HepG2 (cell line): ENCODE results near the gene SEC14L2. TPM values are rescaled to one million over a fixed set of nuclear protein-coding genes. Genes with fewer than 3 reads are reported as not detected.

ENCODE experiments used
- ATF3 ChIP-seq: sonication (generic); formaldehyde crosslinking; IDR thresholded peaks from 2 replicates; pipeline ENCODE4 v1.4.0; 2020; ENCODE audit warnings: missing genetic modification reagents
- E2F1 ChIP-seq: sonication (generic); formaldehyde crosslinking; IDR thresholded peaks from 2 replicates; pipeline ENCODE4 v1.5.0; 2020; ENCODE audit warnings: missing genetic modification reagents
- ISX ChIP-seq: sonication (generic); formaldehyde crosslinking; conservative IDR thresholded peaks from 2 replicates; pipeline ENCODE4 v1.5.0; 2020; ENCODE audit warnings: missing genetic modification reagents
- MEIS2 ChIP-seq: sonication (generic); formaldehyde crosslinking; IDR thresholded peaks from 2 replicates; pipeline ENCODE4 v1.9.0; 2021; ENCODE audit warnings: mild to moderate bottlenecking, missing genetic modification reagents
- ONECUT2 ChIP-seq: sonication (generic); formaldehyde crosslinking; IDR thresholded peaks from 2 replicates; pipeline ENCODE4 v1.4.0; 2020; ENCODE audit warnings: missing genetic modification reagents
- POLR2A ChIP-seq, 2 experiments: IDR thresholded peaks; 2 replicates each; pipeline ENCODE4 v1.6.1; 2011; ENCODE audit warnings: low read depth in 2 of 2, low read length in 2 of 2, mild to moderate bottlenecking in 1 of 2, moderate library complexity in 1 of 2; ENCODE audit not compliant: insufficient read depth in 1 of 2
- PRDM4 ChIP-seq: sonication (generic); formaldehyde crosslinking; IDR thresholded peaks from 2 replicates; pipeline ENCODE4 v1.9.0; 2021; ENCODE audit warnings: missing genetic modification reagents, borderline replicate concordance
- RAD51 ChIP-seq: fragments of 450-650 bp; IDR thresholded peaks from 2 replicates; pipeline ENCODE4 v1.6.1; 2016; ENCODE audit warnings: borderline replicate concordance
- SALL2 ChIP-seq: sonication (generic); formaldehyde crosslinking; IDR thresholded peaks from 2 replicates; pipeline ENCODE4 v1.8.1; 2023; ENCODE audit warnings: mild to moderate bottlenecking, missing genetic modification reagents, inconsistent platforms
- SMARCE1 ChIP-seq: fragments of 450-650 bp; IDR thresholded peaks from 2 replicates; pipeline ENCODE4 v1.6.1; 2017; ENCODE audit warnings: borderline replicate concordance
- SPEN ChIP-seq: sonication (generic); formaldehyde crosslinking; IDR thresholded peaks from 2 replicates; pipeline ENCODE4 v1.5.1; 2020; ENCODE audit warnings: low read depth, mild to moderate bottlenecking, missing genetic modification reagents
- TCF7L2 ChIP-seq: IDR thresholded peaks from 2 replicates; pipeline ENCODE4 v1.6.1; 2011; ENCODE audit warnings: mild to moderate bottlenecking, low read depth, low read length, moderate library complexity
- TGIF2 ChIP-seq: IDR thresholded peaks from 2 replicates; pipeline ENCODE4 v1.6.1; 2016; ENCODE audit warnings: control low read depth, missing compliant biosample characterization
- THRA ChIP-seq: sonication (generic); formaldehyde crosslinking; IDR thresholded peaks from 2 replicates; pipeline ENCODE4 v1.4.0; 2020; ENCODE audit warnings: missing genetic modification reagents, borderline replicate concordance
- ZFP36L2 ChIP-seq: sonication (generic); formaldehyde crosslinking; IDR thresholded peaks from 2 replicates; pipeline ENCODE4 v1.4.0; 2020; ENCODE audit warnings: missing genetic modification reagents
- ZFY ChIP-seq: sonication (generic); formaldehyde crosslinking; IDR thresholded peaks from 2 replicates; pipeline ENCODE4 v1.4.0; 2020; ENCODE audit warnings: missing genetic modification reagents
- ZMAT3 ChIP-seq: sonication (generic); formaldehyde crosslinking; conservative IDR thresholded peaks from 2 replicates; pipeline ENCODE4 v1.7.0; 2021; ENCODE audit warnings: missing genetic modification reagents
- ZNF160 ChIP-seq: sonication (generic); formaldehyde crosslinking; IDR thresholded peaks from 2 replicates; pipeline ENCODE4 v1.8.0; 2022; ENCODE audit warnings: mild to moderate bottlenecking, inconsistent platforms, missing genetic modification reagents
- ZNF496 ChIP-seq: sonication (generic); formaldehyde crosslinking; IDR thresholded peaks from 2 replicates; pipeline ENCODE4 v1.8.1; 2023; ENCODE audit warnings: mild to moderate bottlenecking, moderate library complexity, missing genetic modification reagents; ENCODE audit not compliant: insufficient replicate concordance
- ZNF563 ChIP-seq: sonication (generic); formaldehyde crosslinking; IDR thresholded peaks from 2 replicates; pipeline ENCODE4 v1.8.0; 2022; ENCODE audit warnings: mild to moderate bottlenecking, moderate library complexity, missing genetic modification reagents
- ZNF670 ChIP-seq: sonication (generic); formaldehyde crosslinking; IDR thresholded peaks from 2 replicates; pipeline ENCODE4 v1.8.0; 2022; ENCODE audit warnings: mild to moderate bottlenecking, missing genetic modification reagents, borderline replicate concordance
- ZNF775 ChIP-seq: sonication (generic); formaldehyde crosslinking; IDR thresholded peaks from 2 replicates; pipeline ENCODE4 v1.4.0; 2020; ENCODE audit warnings: missing genetic modification reagents, mild to moderate bottlenecking, moderate library complexity, borderline replicate concordance
- ZNF841 ChIP-seq: sonication (generic); formaldehyde crosslinking; IDR thresholded peaks from 2 replicates; pipeline ENCODE4 v1.8.1; 2023; ENCODE audit warnings: missing genetic modification reagents, borderline replicate concordance
- ZSCAN29 ChIP-seq: sonication (generic); formaldehyde crosslinking; conservative IDR thresholded peaks from 2 replicates; pipeline ENCODE4 v1.4.0; 2020; ENCODE audit warnings: mild to moderate bottlenecking, missing genetic modification reagents
- ZZZ3 ChIP-seq: sonication (generic); formaldehyde crosslinking; IDR thresholded peaks from 2 replicates; pipeline ENCODE4 v1.4.0; 2020; ENCODE audit warnings: missing genetic modification reagents, mild to moderate bottlenecking, borderline replicate concordance
- polyA plus RNA-seq, 8 experiments: library from polyadenylated mRNA; depleted of rRNA in 3 of 8; stranded (reverse) in 7 of 8; unstranded in 1 of 8; fragments of >200 nt; fragmentation: Illumina TruSeq in 4 of 8; extraction: Trizol in 4 of 8; gene quantifications; 2 replicates each; pipeline versions ENCODE4 v1.2.1 to v1.2.3, GENCODE V29; 2011 to 2016; ENCODE audit warnings: low read depth in 4 of 8, missing spikeins in 1 of 8, mixed read lengths in 1 of 8; ENCODE audit not compliant: insufficient read depth in 1 of 8
- total RNA-seq, 5 experiments: library from RNA; depleted of rRNA; stranded (reverse); fragments of >200 nt; fragmentation: Illumina TruSeq; extraction: Trizol; gene quantifications; 2 replicates each; pipeline ENCODE4 v1.2.3, GENCODE V29; 2016; ENCODE audit warnings: low read depth in 1 of 5

SEC14L2 gene
- total and polyA plus RNA-seq, 2 of the 13 experiments (the other 11 are each of a cell fraction or from before 2014, with no cell fraction given), result 4.1 to 5.1 TPM

GRCh38 chr22:30423959-30424533, 27.2 kb downstream of the SEC14L2 start (continued):
- TF ChIP-seq THRA (peak; percentile 49; the same call in 1 of the 2 replicates), RAD51 (peak; percentile 94), ZMAT3 (CRISPR knock-in tag) (peak; percentile 85; the same call in 1 of the 2 replicates), ZFP36L2 (CRISPR knock-in tag) (no peak), ZNF841 (no peak), TCF7L2 (no peak), ZFY (CRISPR knock-in tag) (peak; percentile 94), SALL2 (CRISPR knock-in tag) (no peak), ONECUT2 (CRISPR knock-in tag) (no peak), SMARCE1 (no peak), POLR2A (IDR thresholded peaks at IDR 0.05; ENCODE audit: insufficient read depth in 1 of 2, low read depth in 2 of 2, low read length in 2 of 2) (peak; percentile 52 to 80), SPEN (CRISPR knock-in tag) (peak; percentile 90), ZZZ3 (peak; percentile 17; the same call in 1 of the 2 replicates), ZNF496 (CRISPR knock-in tag) (no peak), ZNF775 (CRISPR knock-in tag) (no peak), ZNF563 (CRISPR knock-in tag) (no peak), ZSCAN29 (CRISPR knock-in tag) (0 out of 2 replicates have a peak, but pooled peaks have one; percentile 60), TGIF2 (CRISPR knock-in tag) (peak; percentile 38; the same call in 1 of the 2 replicates), E2F1 (CRISPR knock-in tag) (peak; percentile 11; the same call in 1 of the 2 replicates), MEIS2 (CRISPR knock-in tag) (peak; percentile 73; the same call in 1 of the 2 replicates), ISX (CRISPR knock-in tag) (no peak), ZNF670 (CRISPR knock-in tag) (peak; percentile 77), ATF3 (no peak), ZNF160 (CRISPR knock-in tag) (no peak), PRDM4 (CRISPR knock-in tag) (no peak)
